ENCODE results near the gene RBFOX2.

DNA sequence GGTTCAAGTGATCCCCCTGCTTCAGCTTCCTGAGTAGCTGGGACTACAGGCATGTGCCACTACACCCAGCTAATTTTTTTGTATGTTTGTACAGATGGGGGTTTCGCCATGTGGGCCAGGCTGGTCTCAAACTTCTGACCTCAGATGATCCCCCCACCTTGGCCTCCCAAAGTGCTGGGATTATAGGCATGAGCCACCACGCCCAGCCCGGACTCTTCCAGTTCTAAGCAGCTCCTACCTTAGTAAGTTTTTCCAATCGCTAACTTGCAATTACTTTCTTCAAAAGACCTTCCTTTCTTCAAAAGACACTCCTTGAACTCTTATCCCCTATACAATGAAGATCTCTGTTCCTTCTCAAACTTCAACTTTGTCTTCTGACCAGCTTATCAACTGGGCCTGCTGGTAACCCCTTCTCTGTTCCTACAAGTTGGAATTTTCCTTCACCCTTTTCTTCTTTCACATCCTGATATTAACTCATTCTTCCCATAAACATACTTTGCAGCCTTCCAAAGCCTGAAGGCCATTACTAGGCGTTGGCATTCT lies 25.8 kb downstream of the RBFOX2 start:
- TF ChIP-seq, protein P1, sequence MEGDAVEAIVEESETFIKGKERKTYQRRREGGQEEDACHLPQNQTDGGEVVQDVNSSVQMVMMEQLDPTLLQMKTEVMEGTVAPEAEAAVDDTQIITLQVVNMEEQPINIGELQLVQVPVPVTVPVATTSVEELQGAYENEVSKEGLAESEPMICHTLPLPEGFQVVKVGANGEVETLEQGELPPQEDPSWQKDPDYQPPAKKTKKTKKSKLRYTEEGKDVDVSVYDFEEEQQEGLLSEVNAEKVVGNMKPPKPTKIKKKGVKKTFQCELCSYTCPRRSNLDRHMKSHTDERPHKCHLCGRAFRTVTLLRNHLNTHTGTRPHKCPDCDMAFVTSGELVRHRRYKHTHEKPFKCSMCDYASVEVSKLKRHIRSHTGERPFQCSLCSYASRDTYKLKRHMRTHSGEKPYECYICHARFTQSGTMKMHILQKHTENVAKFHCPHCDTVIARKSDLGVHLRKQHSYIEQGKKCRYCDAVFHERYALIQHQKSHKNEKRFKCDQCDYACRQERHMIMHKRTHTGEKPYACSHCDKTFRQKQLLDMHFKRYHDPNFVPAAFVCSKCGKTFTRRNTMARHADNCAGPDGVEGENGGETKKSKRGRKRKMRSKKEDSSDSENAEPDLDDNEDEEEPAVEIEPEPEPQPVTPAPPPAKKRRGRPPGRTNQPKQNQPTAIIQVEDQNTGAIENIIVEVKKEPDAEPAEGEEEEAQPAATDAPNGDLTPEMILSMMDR (IDR thresholded peaks at IDR 0.05): no peak
- TF ChIP-seq TAF1 (IDR thresholded peaks at IDR 0.05; ENCODE audit: borderline replicate concordance, low read depth, low read length) (no peak), RCOR1 (IDR thresholded peaks at IDR 0.05; ENCODE audit: low read length) (no peak), RAD21 (IDR thresholded peaks at IDR 0.05; ENCODE audit: low read length) (no peak), RFX5 (IDR thresholded peaks at IDR 0.05; ENCODE audit: low read length) (no peak), SMC3 (IDR thresholded peaks at IDR 0.05; ENCODE audit: low read depth, low read length) (no peak), FOXM1 (IDR thresholded peaks at IDR 0.05; ENCODE audit: low read depth) (no peak), EZH2phosphoT487 (IDR thresholded peaks at IDR 0.05; ENCODE audit: borderline replicate concordance, low read depth) (no peak), EP300 (IDR thresholded peaks at IDR 0.05; ENCODE audit: borderline replicate concordance in 1 of 2, low read depth in 1 of 2, low read length in 1 of 2) (no peak), NFIC (IDR thresholded peaks at IDR 0.05; ENCODE audit: borderline replicate concordance) (no peak), RXRA (IDR thresholded peaks at IDR 0.05; ENCODE audit: borderline replicate concordance, low read depth) (no peak)
- TF ChIP-seq, protein P2, sequence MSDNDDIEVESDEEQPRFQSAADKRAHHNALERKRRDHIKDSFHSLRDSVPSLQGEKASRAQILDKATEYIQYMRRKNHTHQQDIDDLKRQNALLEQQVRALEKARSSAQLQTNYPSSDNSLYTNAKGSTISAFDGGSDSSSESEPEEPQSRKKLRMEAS (IDR thresholded peaks at IDR 0.05; ENCODE audit: low read depth): no peak
- TF ChIP-seq, protein P3, sequence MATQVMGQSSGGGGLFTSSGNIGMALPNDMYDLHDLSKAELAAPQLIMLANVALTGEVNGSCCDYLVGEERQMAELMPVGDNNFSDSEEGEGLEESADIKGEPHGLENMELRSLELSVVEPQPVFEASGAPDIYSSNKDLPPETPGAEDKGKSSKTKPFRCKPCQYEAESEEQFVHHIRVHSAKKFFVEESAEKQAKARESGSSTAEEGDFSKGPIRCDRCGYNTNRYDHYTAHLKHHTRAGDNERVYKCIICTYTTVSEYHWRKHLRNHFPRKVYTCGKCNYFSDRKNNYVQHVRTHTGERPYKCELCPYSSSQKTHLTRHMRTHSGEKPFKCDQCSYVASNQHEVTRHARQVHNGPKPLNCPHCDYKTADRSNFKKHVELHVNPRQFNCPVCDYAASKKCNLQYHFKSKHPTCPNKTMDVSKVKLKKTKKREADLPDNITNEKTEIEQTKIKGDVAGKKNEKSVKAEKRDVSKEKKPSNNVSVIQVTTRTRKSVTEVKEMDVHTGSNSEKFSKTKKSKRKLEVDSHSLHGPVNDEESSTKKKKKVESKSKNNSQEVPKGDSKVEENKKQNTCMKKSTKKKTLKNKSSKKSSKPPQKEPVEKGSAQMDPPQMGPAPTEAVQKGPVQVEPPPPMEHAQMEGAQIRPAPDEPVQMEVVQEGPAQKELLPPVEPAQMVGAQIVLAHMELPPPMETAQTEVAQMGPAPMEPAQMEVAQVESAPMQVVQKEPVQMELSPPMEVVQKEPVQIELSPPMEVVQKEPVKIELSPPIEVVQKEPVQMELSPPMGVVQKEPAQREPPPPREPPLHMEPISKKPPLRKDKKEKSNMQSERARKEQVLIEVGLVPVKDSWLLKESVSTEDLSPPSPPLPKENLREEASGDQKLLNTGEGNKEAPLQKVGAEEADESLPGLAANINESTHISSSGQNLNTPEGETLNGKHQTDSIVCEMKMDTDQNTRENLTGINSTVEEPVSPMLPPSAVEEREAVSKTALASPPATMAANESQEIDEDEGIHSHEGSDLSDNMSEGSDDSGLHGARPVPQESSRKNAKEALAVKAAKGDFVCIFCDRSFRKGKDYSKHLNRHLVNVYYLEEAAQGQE (IDR thresholded peaks at IDR 0.05; ENCODE audit: low read depth, low read length): no peak
- TF ChIP-seq, protein P4, sequence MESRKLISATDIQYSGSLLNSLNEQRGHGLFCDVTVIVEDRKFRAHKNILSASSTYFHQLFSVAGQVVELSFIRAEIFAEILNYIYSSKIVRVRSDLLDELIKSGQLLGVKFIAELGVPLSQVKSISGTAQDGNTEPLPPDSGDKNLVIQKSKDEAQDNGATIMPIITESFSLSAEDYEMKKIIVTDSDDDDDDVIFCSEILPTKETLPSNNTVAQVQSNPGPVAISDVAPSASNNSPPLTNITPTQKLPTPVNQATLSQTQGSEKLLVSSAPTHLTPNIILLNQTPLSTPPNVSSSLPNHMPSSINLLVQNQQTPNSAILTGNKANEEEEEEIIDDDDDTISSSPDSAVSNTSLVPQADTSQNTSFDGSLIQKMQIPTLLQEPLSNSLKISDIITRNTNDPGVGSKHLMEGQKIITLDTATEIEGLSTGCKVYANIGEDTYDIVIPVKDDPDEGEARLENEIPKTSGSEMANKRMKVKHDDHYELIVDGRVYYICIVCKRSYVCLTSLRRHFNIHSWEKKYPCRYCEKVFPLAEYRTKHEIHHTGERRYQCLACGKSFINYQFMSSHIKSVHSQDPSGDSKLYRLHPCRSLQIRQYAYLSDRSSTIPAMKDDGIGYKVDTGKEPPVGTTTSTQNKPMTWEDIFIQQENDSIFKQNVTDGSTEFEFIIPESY (IDR thresholded peaks at IDR 0.05; ENCODE audit: borderline replicate concordance, low read depth): no peak
